ENCODE measurements around the gene RAB30.
A peak's percentile ranks its signal among the peaks of the same experiment; 100 is the strongest.

The RAB30 gene

GRCh38 chr11:83087035-83087434 lies 15.3 kb upstream of the RAB30 start:
- H3K27ac ChIP-seq = peak overlapping the region; percentile 48

GRCh38 chr11:83079820-83080219 lies 8.1 kb upstream of the RAB30 start:
- no peak overlapping the region for H3K27ac ChIP-seq
- no peak for TF ChIP-seq CTCF (conservative IDR thresholded peaks at IDR 0.05)

More at GRCh38 chr11:83087035-83087434, 15.3 kb upstream of the RAB30 start:
- peak; percentile 79 for TF ChIP-seq CTCF (conservative IDR thresholded peaks at IDR 0.05)

GRCh38 chr11:83078269-83078668 lies 6.6 kb upstream of the RAB30 start:
- no peak overlapping the region for H3K27ac ChIP-seq
- no peak for TF ChIP-seq CTCF (conservative IDR thresholded peaks at IDR 0.05)

- H3K27ac ChIP-seq = no peak overlapping the region
- no peak for TF ChIP-seq CTCF (conservative IDR thresholded peaks at IDR 0.05)
Measured at GRCh38 chr11:83073884-83074283, 2.2 kb upstream of the RAB30 start.

GRCh38 chr11:83073258-83073657 lies 1.6 kb upstream of the RAB30 start:
- no peak for TF ChIP-seq CTCF (conservative IDR thresholded peaks at IDR 0.05)
- peak overlapping the region; percentile 90; the same call in 1 of the 2 replicates for H3K27ac ChIP-seq

GRCh38 chr11:83072350-83073242 lies 899 bp upstream of the RAB30 start:
- peak overlapping the region; percentile 90 for H3K27ac ChIP-seq
- no peak for TF ChIP-seq CTCF (conservative IDR thresholded peaks at IDR 0.05)

- TF ChIP-seq CTCF (conservative IDR thresholded peaks at IDR 0.05) = no peak
- peak overlapping the region; percentile 90 for H3K27ac ChIP-seq
Measured at GRCh38 chr11:83070731-83071566, 748 bp downstream of the RAB30 start.

Measured in VCaP (cell line).